ENCODE results near the gene WIPF1. TPM values are rescaled to one million over a fixed set of nuclear protein-coding genes. Genes with fewer than 3 reads are reported as not detected.

The WIPF1 gene
- total RNA-seq, 4 donors from 2014 or later, result 2.2 to 17.5 (median 6.0) TPM

- DNase-seq, result no peak
- TF ChIP-seq, protein P1, sequence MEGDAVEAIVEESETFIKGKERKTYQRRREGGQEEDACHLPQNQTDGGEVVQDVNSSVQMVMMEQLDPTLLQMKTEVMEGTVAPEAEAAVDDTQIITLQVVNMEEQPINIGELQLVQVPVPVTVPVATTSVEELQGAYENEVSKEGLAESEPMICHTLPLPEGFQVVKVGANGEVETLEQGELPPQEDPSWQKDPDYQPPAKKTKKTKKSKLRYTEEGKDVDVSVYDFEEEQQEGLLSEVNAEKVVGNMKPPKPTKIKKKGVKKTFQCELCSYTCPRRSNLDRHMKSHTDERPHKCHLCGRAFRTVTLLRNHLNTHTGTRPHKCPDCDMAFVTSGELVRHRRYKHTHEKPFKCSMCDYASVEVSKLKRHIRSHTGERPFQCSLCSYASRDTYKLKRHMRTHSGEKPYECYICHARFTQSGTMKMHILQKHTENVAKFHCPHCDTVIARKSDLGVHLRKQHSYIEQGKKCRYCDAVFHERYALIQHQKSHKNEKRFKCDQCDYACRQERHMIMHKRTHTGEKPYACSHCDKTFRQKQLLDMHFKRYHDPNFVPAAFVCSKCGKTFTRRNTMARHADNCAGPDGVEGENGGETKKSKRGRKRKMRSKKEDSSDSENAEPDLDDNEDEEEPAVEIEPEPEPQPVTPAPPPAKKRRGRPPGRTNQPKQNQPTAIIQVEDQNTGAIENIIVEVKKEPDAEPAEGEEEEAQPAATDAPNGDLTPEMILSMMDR (IDR thresholded peaks at IDR 0.05), result no peak
- TF ChIP-seq POLR2A (IDR thresholded peaks at IDR 0.05), result no peak
- H3K36me3 ChIP-seq, result no peaks in the 10 kb centered on the region
- intact Hi-C loops (cut with DNase I), result no loop called here
- H3K4me1 ChIP-seq, result no peaks in the 10 kb centered on the region
- no peak overlapping the region for H3K27ac ChIP-seq
- no peaks in the 10 kb centered on the region for H3K27me3 ChIP-seq
- no peaks in the 10 kb centered on the region for H3K9me3 ChIP-seq
- 83 to 84% methylated on average over 5 of the region's 5 CpGs for WGBS, 2 donors
- no peak overlapping the region for H3K4me3 ChIP-seq
These were observed 80.9 kb downstream of the WIPF1 start for GRCh38 chr2:174516501-174517378.

DNA sequence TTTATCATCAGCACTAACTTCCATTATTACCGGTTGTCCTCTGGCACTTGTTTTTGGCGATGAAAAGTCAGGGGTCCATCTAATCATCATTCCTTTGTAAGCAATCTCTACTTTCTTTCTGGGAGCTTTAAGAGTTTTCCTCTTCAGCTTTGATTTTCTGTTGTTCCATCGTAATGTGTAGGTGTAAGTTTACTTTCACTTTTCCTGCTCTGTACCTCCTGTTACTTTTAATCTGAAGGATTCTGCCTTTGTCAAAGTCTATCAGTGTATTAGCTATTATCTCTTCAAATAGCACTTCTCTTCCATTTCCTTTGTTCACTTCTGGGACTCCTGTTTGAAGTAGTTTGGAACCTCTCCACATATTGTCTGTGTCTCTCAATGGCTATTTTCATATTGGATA, 85.3 kb downstream of the WIPF1 start:
- Histone ChIP-seq H3K4me3 (no peak overlapping the region), H3K27ac (no peak overlapping the region), H3K9me3 (peaks cover 0 to 38% (median 13%) of the 10 kb centered on the region in 3 donors), H3K36me3 (no peaks in the 10 kb centered on the region), H3K4me1 (no peaks in the 10 kb centered on the region), H3K27me3 (no peaks in the 10 kb centered on the region)
- DNase-seq, result no peak
- intact Hi-C loops (cut with DNase I), result no loop called here
- TF ChIP-seq, protein P1 (IDR thresholded peaks at IDR 0.05), result no peak
- TF ChIP-seq POLR2A (IDR thresholded peaks at IDR 0.05), result no peak
- WGBS, 2 donors, result 68% methylated on average over 3 of the region's 3 CpGs

GRCh38 chr2:174511580-174512260, 85.9 kb downstream of the WIPF1 start:
- no peak for DNase-seq
- no peaks in the 10 kb centered on the region for H3K27me3 ChIP-seq
- intact Hi-C loops (cut with DNase I), result no loop called here
- no peaks in the 10 kb centered on the region for H3K36me3 ChIP-seq
- WGBS, 2 donors, result 50 to 51% methylated on average over 5 of the region's 5 CpGs
- H3K27ac ChIP-seq, result no peak overlapping the region
- no peak overlapping the region for H3K4me3 ChIP-seq
- no peaks in the 10 kb centered on the region for H3K4me1 ChIP-seq
- TF ChIP-seq, protein P1 (IDR thresholded peaks at IDR 0.05), result no peak
- no peak for TF ChIP-seq POLR2A (IDR thresholded peaks at IDR 0.05)
- H3K9me3 ChIP-seq, result peaks cover 0 to 41% (median 13%) of the 10 kb centered on the region in 3 donors

- H3K27ac ChIP-seq, result no peak overlapping the region
- H3K4me1 ChIP-seq, result no peaks in the 10 kb centered on the region
- no peak overlapping the region for H3K4me3 ChIP-seq
- intact Hi-C loops (cut with DNase I), result no loop called here
- H3K27me3 ChIP-seq, result no peaks in the 10 kb centered on the region
- H3K9me3 ChIP-seq, result peaks cover 0 to 41% (median 13%) of the 10 kb centered on the region in 3 donors
- H3K36me3 ChIP-seq, result no peaks in the 10 kb centered on the region
- WGBS, 2 donors, result 36 to 41% methylated on average over 2 of the region's 2 CpGs
- no peak for DNase-seq
- TF ChIP-seq POLR2A (IDR thresholded peaks at IDR 0.05), result no peak
- TF ChIP-seq, protein P1 (IDR thresholded peaks at IDR 0.05), result no peak
These were observed 86.9 kb downstream of the WIPF1 start for GRCh38 chr2:174510583-174511189.

Small RNA genes lying within 50 kb of the gene (small RNA-seq; reads per million reads assigned to genes)
- gene RNU6-5P, result 0 reads per million in 4 donors

Other genes with a start within 250 kb of the WIPF1 start
- gene SCRN3, start 202.1 kb downstream of the WIPF1 start, total RNA-seq, result 10 to 100 TPM; 15.1 to 23.1 (median 18.7) TPM
- 1 to 10 TPM; 2.1 to 9.9 (median 3.6) TPM for gene GPR155, start 110.8 kb downstream of the WIPF1 start, total RNA-seq
- gene CHRNA1, start 166.7 kb upstream of the WIPF1 start, total RNA-seq, result not detected

Measured in esophagus squamous epithelium (tissue), 5 donors.